Osteoblast (primary cell): Measurements from ENCODE around the gene CDHR1. TPM values are rescaled to one million over a fixed set of nuclear protein-coding genes. Genes with fewer than 3 reads are reported as not detected.

Experiments
- DNase-seq: peaks from one replicate; pipeline ENCODE4 v3.0.0; 2011; ENCODE audit warnings: low spot score, mixed read lengths; ENCODE audit not compliant: insufficient read length; ENCODE audit errors: missing footprints
- H2AFZ ChIP-seq: 2 replicates; pipeline ENCODE4 v1.6.0; 2011; ENCODE audit warnings: mild to moderate bottlenecking, low read length
- H3K27ac ChIP-seq: 2 replicates; pipeline ENCODE4 v1.5.1; 2011; ENCODE audit warnings: mild to moderate bottlenecking, low read depth, low read length, moderate library complexity
- H3K27me3 ChIP-seq: 2 replicates; pipeline ENCODE4 v1.6.0; 2012; ENCODE audit warnings: mild to moderate bottlenecking, control low read depth, inconsistent platforms, low read length, moderate library complexity; ENCODE audit not compliant: insufficient read depth
- H3K36me3 ChIP-seq: 2 replicates; pipeline ENCODE4 v1.5.1; 2011; ENCODE audit warnings: mild to moderate bottlenecking, low read length, control low read depth, moderate library complexity; ENCODE audit not compliant: insufficient read depth
- H3K4me1 ChIP-seq: 2 replicates; pipeline ENCODE4 v1.5.1; 2011; ENCODE audit warnings: mild to moderate bottlenecking, low read length, control low read depth, moderate library complexity; ENCODE audit not compliant: insufficient read depth
- H3K4me2 ChIP-seq: 2 replicates; pipeline ENCODE4 v1.6.0; 2011; ENCODE audit warnings: mild to moderate bottlenecking, low read length; ENCODE audit not compliant: insufficient read depth
- H3K4me3 ChIP-seq: fragments of 200-600 bp; sonication (generic); 3 replicates; pipeline ENCODE4 v1.5.1; 2012; ENCODE audit warnings: mild to moderate bottlenecking, low read length, inconsistent platforms; ENCODE audit not compliant: insufficient read depth
- H3K79me2 ChIP-seq: 2 replicates; pipeline ENCODE4 v1.6.0; 2012; ENCODE audit warnings: mild to moderate bottlenecking, low read length, control low read depth, inconsistent platforms; ENCODE audit not compliant: insufficient read depth
- H3K9me3 ChIP-seq: 2 replicates; pipeline ENCODE4 v1.5.1; 2011; ENCODE audit warnings: low read depth, low read length, control low read depth
- H4K20me1 ChIP-seq: 2 replicates; pipeline ENCODE4 v1.6.0; 2012; ENCODE audit warnings: mild to moderate bottlenecking, low read length, control low read depth; ENCODE audit not compliant: insufficient read depth
- CTCF ChIP-seq: IDR thresholded peaks from 2 replicates; pipeline ENCODE4 v1.5.1; 2011; ENCODE audit warnings: mild to moderate bottlenecking, low read depth, low read length, moderate library complexity; ENCODE audit errors: extremely low read depth
- total RNA-seq: library from RNA; depleted of rRNA; stranded (reverse); fragments of >200 nt; gene quantifications from 2 replicates; pipeline ENCODE4 v1.2.3, GENCODE V29; 2012

CDHR1 gene
- total RNA-seq, 1 donor: under 0.01 TPM

GRCh38 chr10:84152769-84153168 lies 41.6 kb upstream of the CDHR1 start:
- Histone ChIP-seq H3K36me3 (peaks cover 44% of the 10 kb centered on the region), H3K27ac (no peak overlapping the region), H3K4me2 (no peak overlapping the region), H4K20me1 (no peaks in the 10 kb centered on the region), H3K4me1 (no peaks in the 10 kb centered on the region), H2AFZ (no peak overlapping the region), H3K4me3 (no peak overlapping the region), H3K79me2 (no peaks in the 10 kb centered on the region), H3K27me3 (no peaks in the 10 kb centered on the region), H3K9me3 (no peaks in the 10 kb centered on the region)
- no peak for DNase-seq
- TF ChIP-seq CTCF: no peak

GRCh38 chr10:84155521-84155920 lies 38.8 kb upstream of the CDHR1 start:
- H3K27me3 ChIP-seq: no peaks in the 10 kb centered on the region
- no peak for TF ChIP-seq CTCF

GRCh38 chr10:84156009-84156408 lies 38.3 kb upstream of the CDHR1 start:
- no peak for DNase-seq
- no peaks in the 10 kb centered on the region for H3K9me3 ChIP-seq
- H3K79me2 ChIP-seq: no peaks in the 10 kb centered on the region
- no peaks in the 10 kb centered on the region for H3K4me1 ChIP-seq
- no peak for TF ChIP-seq CTCF
- no peak overlapping the region for H3K4me2 ChIP-seq
- H4K20me1 ChIP-seq: no peaks in the 10 kb centered on the region
- no peak overlapping the region for H3K4me3 ChIP-seq
- no peak overlapping the region for H3K27ac ChIP-seq
- H3K36me3 ChIP-seq: peaks cover 17% of the 10 kb centered on the region
- no peak overlapping the region for H2AFZ ChIP-seq
- H3K27me3 ChIP-seq: no peaks in the 10 kb centered on the region

More at GRCh38 chr10:84155521-84155920, 38.8 kb upstream of the CDHR1 start:
- Histone ChIP-seq H3K9me3 (no peaks in the 10 kb centered on the region), H3K27ac (no peak overlapping the region), H3K36me3 (peaks cover 22% of the 10 kb centered on the region), H3K4me1 (no peaks in the 10 kb centered on the region), H4K20me1 (no peaks in the 10 kb centered on the region), H2AFZ (no peak overlapping the region), H3K79me2 (no peaks in the 10 kb centered on the region), H3K4me2 (no peak overlapping the region), H3K4me3 (no peak overlapping the region)
- DNase-seq: no peak

- no peaks in the 10 kb centered on the region for H3K79me2 ChIP-seq
- no peaks in the 10 kb centered on the region for H3K4me1 ChIP-seq
- no peak overlapping the region for H3K27ac ChIP-seq
- no peaks in the 10 kb centered on the region for H4K20me1 ChIP-seq
- no peaks in the 10 kb centered on the region for H3K9me3 ChIP-seq
- no peak for TF ChIP-seq CTCF
- H3K4me2 ChIP-seq: no peak overlapping the region
- H3K27me3 ChIP-seq: no peaks in the 10 kb centered on the region
- no peak for DNase-seq
- H3K36me3 ChIP-seq: peaks cover 11% of the 10 kb centered on the region
- H3K4me3 ChIP-seq: no peak overlapping the region
- H2AFZ ChIP-seq: no peak overlapping the region
Measured at GRCh38 chr10:84156768-84157167, 37.6 kb upstream of the CDHR1 start.
